HG03520 (cell line): ENCODE data around the gene PLEKHB2.
"Not testable (repeated sequence)": the region's sequence is repeated elsewhere in the genome, so short reads cannot be mapped to it uniquely, and the experiment has no call there.

Experiments used
- ATAC-seq: cut with Tn5 transposase; IDR thresholded peaks from one replicate; pipeline ENCODE4 v1.9.1; 2021; ENCODE audit warnings: mild to moderate bottlenecking, moderate library complexity; ENCODE audit not compliant: unreplicated experiment

The PLEKHB2 gene

GRCh38 chr2:131105156-131105949 is at the start of gene PLEKHB2:
Gene PLEKHB2 (plus strand): TSS chr2:131105336. CDS start chr2:131120942, 15,606 bp downstream.
- ATAC-seq: peak; percentile 78

- ATAC-seq: no peak
These were observed 48.8 kb upstream of the PLEKHB2 start for GRCh38 chr2:131056204-131056931.

- ATAC-seq: no peak
These were observed 48.2 kb upstream of the PLEKHB2 start for GRCh38 chr2:131056932-131057287.

GRCh38 chr2:131058214-131058843 is 46.8 kb upstream of the PLEKHB2 start:
- no peak for ATAC-seq

- ATAC-seq: no peak
These were observed 46.2 kb upstream of the PLEKHB2 start for GRCh38 chr2:131058920-131059319.

- ATAC-seq: no peak
These were observed 41.4 kb upstream of the PLEKHB2 start for GRCh38 chr2:131063501-131064283.

GRCh38 chr2:131064589-131065512 is 40.3 kb upstream of the PLEKHB2 start:
- no peak for ATAC-seq

- no peak for ATAC-seq
These were observed 37.5 kb upstream of the PLEKHB2 start for GRCh38 chr2:131067465-131068125.

- ATAC-seq: not testable (repeated sequence)
These were observed 37.0 kb upstream of the PLEKHB2 start for GRCh38 chr2:131068172-131068571.

- not testable (repeated sequence) for ATAC-seq
These were observed 29.6 kb upstream of the PLEKHB2 start for GRCh38 chr2:131075578-131075977.

- ATAC-seq: no peak
These were observed 28.4 kb upstream of the PLEKHB2 start for GRCh38 chr2:131076707-131077106.

GRCh38 chr2:131077182-131077846 is 27.8 kb upstream of the PLEKHB2 start:
- ATAC-seq: no peak

- ATAC-seq: no peak
These were observed 27.2 kb upstream of the PLEKHB2 start for GRCh38 chr2:131077966-131078365.

- ATAC-seq: not testable (repeated sequence)
These were observed 25.2 kb upstream of the PLEKHB2 start for GRCh38 chr2:131079931-131080330.

- no peak for ATAC-seq
These were observed 23.9 kb upstream of the PLEKHB2 start for GRCh38 chr2:131081190-131081589.

- no peak for ATAC-seq
These were observed 19.5 kb upstream of the PLEKHB2 start for GRCh38 chr2:131085646-131086045.

GRCh38 chr2:131092458-131093005 is 12.6 kb upstream of the PLEKHB2 start:
- ATAC-seq: no peak

- ATAC-seq: peak; percentile 77
These were observed 12.0 kb upstream of the PLEKHB2 start, which contains the start of gene FAM168B for GRCh38 chr2:131093006-131093695. Gene FAM168B (minus strand): TSS chr2:131093460. CDS start chr2:131082646, 10,814 bp downstream.
